Suprapubic skin (tissue), 4 donors: ENCODE data around the gene ATXN7.

Experiments
- EP300 ChIP-seq: sonication (generic); formaldehyde crosslinking; IDR thresholded peaks from one replicate; pipeline ENCODE4 v1.6.1; 2017; ENCODE audit warnings: antibody characterized with exemption
- POLR2A ChIP-seq, 2 donors: fragments of 450-650 bp; IDR thresholded peaks; one replicate each; pipeline ENCODE4 v1.6.1; 2017; ENCODE audit warnings: antibody characterized with exemption in 2 of 2, mild to moderate bottlenecking in 2 of 2, moderate library complexity in 2 of 2
- POLR2AphosphoS5 ChIP-seq, 3 donors: sonication (generic); formaldehyde crosslinking; IDR thresholded peaks; one replicate each; pipeline ENCODE4 v1.6.1; 2017; ENCODE audit warnings: antibody characterized with exemption in 3 of 3
- TF ChIP-seq, protein P1 (sequence below), 2 donors: fragments of 200-600 bp in 1 of 2; fragments of 450-650 bp in 1 of 2; sonication (generic) in 1 of 2; IDR thresholded peaks; one replicate each; pipeline ENCODE4 v1.5.1; 2016 to 2019; ENCODE audit warnings: antibody characterized with exemption in 2 of 2, mild to moderate bottlenecking in 1 of 2, moderate library complexity in 1 of 2

DNA sequence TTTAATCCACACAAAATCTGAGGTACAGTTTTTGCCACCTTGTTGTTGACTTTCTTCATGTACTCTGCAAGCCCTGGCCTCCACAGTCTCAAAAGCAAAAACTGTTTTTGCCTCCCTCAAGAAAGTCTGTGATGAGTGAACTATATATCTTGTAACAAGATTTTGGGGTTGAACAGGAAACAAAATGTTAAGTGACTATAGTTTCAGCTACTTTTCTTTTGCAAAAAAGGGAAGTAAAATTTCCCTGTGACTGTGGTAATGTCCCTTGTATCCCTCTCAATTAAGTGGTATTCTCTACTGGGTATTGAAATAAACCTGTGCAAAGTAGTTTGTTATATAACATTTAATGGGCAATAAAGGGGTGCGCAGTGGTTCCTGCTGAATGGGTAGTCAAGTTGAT is 69.8 kb downstream of the ATXN7 start:
- TF ChIP-seq, protein P1, sequence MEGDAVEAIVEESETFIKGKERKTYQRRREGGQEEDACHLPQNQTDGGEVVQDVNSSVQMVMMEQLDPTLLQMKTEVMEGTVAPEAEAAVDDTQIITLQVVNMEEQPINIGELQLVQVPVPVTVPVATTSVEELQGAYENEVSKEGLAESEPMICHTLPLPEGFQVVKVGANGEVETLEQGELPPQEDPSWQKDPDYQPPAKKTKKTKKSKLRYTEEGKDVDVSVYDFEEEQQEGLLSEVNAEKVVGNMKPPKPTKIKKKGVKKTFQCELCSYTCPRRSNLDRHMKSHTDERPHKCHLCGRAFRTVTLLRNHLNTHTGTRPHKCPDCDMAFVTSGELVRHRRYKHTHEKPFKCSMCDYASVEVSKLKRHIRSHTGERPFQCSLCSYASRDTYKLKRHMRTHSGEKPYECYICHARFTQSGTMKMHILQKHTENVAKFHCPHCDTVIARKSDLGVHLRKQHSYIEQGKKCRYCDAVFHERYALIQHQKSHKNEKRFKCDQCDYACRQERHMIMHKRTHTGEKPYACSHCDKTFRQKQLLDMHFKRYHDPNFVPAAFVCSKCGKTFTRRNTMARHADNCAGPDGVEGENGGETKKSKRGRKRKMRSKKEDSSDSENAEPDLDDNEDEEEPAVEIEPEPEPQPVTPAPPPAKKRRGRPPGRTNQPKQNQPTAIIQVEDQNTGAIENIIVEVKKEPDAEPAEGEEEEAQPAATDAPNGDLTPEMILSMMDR (IDR thresholded peaks at IDR 0.05) = no peak
- TF ChIP-seq POLR2A (IDR thresholded peaks at IDR 0.05) = no peak
- TF ChIP-seq POLR2AphosphoS5 (IDR thresholded peaks at IDR 0.05) = no peak
- TF ChIP-seq EP300 = no peak
